Medulla oblongata (tissue), 1 donor: ENCODE measurements around the gene ADAMTS17.
A peak's percentile ranks its signal among the peaks of the same experiment; 100 is the strongest.

Source experiments
- DNase-seq: peaks from one replicate; pipeline ENCODE4 v3.0.0-alpha.2; 2015; ENCODE audit errors: extremely low spot score

The ADAMTS17 gene

DNA sequence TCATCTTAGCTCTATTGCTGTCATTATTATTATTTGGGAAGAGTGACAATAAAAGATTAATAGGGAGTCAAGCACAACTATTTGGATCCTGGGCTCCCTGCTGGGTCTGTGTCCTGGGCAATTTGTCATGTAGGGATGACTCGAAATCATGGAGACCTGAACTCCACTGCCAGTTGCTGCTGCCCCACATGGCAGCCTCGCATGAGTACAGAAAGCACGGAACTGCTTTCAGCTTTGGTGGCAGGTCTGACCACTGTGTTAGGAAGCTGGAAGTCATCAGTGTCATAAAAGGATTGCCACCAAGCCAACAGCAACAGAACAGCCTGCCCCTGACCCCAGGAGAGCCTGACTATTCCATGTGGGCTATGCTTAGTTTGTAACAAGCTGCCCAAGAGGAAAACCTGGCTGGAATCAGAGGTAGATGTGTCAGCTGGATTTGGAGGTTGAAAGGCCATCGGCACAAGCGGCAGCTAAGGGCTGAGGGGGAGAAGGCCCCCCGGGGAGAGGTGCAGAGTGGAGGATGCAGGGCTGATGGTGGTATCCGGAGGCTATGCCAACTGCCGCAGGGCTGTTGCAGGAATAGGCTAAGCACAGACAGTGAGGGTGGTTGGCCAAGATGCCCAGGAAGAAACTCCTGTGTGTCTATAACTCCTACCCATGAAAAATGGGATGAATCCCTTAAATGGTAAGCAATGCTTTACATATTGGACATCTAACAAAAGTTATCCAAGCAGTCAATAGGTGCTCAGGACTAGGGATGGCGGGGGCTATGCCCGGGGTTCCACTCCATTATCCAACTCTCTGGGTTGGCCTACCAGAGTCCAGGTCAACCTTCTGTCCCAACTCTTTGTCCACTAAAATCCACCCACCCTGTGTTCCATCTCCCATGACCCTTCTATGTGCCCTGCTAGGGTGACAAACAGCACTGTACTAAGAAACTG, 291.6 kb downstream of the ADAMTS17 start:
- DNase-seq = no peak

DNA sequence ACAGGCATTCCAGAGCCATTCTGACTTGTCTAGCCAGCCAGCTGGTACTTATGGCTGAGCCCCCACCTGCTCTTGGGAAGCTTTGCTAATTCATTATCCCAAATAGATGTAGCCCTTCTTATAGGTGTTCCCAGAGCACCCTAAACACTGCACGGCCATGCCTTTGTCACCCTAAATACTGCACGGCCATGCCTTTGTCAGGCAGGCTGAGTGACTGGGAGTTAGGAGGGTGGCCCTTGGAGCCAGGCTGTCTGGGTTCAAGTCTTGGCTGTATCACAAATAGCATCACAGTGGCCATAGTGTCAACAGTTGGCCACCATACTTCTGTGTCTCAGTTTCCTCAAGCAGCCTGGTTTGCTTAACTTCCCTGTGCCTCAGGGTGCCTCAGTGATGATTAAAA, 292.3 kb downstream of the ADAMTS17 start:
- no peak for DNase-seq

DNA sequence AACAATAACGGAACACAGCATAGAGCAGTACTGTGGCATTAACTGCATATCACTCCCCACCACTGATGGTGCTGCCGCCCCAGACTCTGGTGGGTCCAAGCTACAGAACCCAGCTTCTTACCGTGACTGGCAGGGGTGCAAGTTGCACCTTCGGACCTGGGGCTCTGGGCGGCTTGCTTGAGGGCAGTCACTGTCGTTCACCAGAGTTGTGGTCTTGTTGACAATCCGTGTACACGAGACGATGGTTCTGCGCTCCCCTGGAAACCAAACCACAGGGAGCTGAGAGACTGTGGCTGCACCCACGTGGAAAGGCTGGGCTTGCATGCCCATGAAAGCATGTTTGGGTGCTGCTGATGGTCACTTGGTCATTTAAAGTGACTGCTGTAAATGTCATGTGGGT, 293.0 kb downstream of the ADAMTS17 start:
- no peak for DNase-seq

DNA sequence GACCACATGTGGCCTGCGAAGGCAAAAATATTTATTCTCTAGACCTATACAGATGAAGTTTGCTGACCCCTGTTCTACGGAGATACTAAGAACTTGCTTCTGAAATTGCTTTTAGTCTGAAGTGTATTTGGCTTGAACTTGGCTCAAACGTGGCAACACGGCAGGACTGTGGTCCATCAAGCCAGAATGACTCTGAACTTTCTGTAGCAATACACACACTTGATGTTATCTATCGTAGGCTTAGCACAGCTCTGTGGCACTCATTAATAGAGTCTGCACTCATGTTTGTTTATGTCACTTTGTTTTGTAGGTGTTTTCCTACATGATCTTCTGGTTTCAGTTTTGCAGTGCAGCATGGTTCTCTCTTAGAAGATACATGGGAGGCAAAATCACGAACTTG, 298.1 kb downstream of the ADAMTS17 start:
- no peak for DNase-seq

DNA sequence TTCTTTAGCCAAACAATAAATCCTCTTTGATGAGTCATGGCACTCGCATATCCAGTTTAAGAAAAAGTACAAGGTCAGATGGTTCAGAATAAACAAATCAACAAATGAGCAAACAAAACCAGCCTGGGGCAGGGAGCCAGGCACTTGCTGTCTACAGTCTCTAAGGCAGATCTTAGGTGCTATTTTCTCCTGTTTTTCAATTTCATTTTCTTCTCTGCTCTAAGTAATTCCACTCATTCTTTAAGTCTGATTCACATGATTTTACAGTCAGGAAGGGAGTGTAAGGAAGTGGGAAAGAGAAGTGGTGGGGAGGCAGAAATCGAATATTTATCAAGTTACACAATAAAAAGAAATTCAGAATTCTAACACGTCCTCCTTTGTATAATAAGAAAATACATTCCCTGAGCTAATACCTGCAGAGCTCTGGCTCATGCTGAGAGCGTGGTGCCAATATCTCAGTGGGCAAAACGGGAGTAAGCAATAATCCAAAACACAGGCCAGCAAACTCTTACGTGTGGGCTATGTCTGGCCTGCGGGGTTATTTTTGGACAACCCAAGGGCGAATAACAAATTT, 298.6 kb downstream of the ADAMTS17 start:
- DNase-seq = no peak

DNA sequence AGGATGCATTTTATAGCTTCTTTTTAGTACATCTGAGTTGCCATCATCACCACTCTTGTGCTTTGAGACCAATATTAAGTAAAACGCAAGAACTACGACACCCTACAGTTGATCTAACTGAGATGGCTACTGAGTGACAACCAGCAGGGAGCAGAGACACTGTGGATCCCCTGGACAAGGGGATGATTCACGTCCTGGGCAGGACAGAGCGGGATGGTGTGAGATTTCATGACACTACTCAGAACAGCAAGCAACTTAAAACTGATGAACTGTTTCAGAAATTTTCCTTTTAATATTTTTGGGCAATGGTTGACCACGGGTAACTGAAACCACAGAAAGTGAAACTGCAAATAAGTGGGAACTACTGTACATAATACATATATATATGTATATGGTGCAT, 299.2 kb downstream of the ADAMTS17 start:
- DNase-seq = no peak

DNA sequence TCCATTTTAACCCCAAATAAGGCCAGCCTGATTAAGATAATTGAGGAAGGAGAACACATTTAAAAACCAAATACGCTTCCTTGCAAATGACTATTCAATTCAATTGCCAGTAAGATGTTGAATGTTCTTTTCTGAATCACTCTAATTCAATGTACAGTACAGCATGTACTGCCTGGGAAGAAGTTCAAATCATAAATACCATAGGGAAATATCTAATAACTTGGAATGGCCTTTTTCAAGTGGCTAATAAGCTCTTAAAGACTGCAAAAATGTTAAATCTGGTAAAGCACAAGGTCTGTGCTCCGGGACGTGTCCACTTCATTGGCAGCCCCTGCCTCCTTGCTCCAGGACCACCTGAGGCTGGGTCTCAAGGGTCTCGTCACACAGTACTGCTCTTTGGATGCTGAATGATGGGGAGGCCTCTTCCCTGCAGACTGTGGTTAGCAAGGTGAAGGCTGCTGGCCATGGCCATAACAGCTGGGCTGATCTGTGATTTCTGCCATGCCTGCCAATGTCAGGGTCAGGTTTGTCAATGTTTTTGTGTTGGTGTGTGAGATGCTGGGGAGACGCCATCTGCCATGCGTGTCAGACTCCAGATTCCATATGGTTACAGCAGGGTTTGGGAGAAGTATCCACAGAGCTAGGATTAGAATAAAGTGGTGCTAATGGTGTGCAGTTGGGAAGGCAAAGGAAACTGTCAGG, 300.5 kb downstream of the ADAMTS17 start:
- no peak for DNase-seq

DNA sequence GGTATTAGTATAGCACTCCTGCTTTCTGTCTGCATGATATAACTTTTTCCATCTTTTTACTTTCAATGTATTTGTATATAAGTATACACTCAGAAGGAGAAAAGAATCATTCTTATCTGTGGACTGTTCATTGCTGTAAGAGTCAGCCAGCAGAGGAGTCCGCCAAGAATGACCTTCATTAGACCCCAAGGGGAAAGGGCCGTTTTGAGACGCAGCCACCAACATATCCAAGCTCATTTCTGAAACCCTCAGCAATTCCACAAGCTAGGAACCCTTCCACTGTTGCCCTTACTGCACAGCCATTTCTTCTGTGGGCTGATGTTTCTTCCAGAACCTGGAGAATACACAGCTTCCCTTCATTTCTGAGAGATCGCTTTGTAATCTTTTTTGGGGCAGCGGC, 301.8 kb downstream of the ADAMTS17 start:
- no peak for DNase-seq

DNA sequence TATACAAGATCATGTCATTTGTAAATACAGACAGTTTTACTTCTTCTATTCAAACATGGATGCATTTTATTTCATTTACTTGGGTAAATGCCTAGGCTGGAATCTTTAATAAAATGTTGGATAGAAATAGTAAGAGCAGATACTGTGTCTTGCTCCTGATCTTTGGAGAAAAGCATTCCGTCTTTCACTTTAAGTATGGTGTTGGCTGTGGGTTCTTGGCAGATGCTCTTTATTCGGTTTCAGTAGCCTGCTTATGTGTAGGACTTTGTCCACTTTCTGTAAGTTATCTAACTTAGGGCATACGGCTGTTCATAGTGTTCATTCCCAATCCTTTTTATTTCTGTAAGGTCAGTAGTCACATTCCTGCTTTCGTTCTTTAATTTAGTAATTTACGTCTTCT, 303.0 kb downstream of the ADAMTS17 start:
- DNase-seq = no peak

DNA sequence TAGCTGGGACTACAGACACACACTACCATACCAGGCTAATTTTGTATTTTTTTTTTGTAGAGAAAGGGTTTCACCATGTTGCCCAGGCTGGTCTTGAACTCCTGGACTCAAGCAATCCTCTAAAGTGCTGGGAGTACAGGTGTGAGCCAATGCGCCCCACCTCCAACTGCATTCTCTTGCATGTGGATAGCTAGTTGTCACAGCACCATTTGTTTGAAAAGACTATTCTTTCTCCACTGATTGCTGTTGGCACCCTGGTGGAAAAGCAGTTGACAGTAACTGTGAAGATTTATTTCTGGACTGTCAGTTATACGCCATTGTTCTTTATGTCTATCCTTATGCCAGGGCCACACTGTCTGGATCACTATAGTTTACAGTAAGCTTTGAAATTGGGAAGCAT, 303.9 kb downstream of the ADAMTS17 start:
- no peak for DNase-seq

DNA sequence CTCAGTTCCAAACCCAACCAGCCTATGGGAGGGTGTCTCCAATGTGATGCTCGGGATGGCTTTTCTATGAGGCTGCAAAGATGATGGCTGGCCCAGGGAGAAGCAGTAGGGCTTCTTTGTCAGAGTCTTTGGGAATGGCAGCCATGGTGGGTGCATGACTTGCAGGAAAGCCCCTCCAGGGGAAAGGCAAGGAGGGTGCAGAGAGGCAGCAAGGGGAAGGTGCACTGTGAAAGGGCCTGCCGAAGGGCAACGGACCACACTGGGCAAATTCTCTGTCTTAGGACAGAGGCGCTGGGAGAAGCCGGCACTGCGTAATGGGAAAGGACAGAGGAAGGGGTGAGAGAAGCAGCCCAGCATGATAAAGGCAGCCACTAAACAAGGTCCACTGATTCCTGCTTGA, 305.8 kb downstream of the ADAMTS17 start:
- no peak for DNase-seq

DNA sequence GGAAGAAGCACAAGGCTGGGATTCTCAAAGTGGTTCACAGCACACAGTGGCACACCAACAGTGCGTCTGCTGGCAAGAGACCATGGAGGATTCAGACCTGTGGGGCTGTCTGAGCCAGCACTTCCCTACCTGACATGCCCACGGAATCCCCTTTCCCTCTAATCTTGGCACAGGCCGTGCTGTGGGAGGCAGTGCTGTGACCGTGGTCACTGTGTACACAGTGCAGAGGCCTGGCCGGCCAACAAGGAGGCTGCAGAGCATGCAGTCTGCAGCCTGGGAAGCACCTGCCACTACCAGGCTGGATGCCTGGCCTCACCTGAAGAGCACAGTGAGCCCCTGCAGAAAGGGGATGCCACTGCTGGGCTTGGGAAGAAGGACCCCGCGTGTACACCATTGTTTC, 307.6 kb downstream of the ADAMTS17 start:
- DNase-seq = no peak

DNA sequence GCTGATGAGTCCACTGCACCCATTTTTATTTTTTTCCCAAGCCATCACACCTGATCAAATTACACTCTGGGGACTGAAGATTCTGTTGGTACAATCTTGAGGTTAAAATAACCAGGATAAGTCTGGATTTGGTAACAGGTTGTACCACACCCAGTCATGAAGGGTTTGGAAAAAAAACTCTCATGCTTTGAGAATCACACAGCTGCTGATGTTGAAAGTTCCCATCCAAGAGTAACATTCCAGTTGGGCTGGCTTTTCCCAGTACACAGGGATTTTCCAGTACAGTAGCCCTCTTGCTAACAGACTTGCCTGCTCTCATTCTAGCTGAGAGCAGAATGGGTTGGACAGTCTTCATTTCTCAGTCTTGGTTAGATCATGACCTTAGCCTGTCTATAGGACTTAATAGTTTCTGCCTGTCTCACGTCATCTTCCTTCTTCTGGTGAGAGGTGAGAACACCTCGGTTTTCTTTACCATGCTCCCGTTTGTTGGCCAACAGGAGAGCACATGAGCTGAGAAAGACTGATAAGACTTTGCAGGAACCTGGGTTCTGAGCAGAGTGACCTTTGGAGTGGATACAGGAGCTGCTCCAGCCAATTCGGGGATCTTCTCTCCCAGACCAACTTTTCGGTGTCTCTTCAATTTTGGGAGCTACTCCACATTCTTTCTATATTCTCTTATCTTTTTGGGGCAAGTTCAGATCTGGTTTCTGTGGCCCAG, 308.5 kb downstream of the ADAMTS17 start:
- DNase-seq = no peak

DNA sequence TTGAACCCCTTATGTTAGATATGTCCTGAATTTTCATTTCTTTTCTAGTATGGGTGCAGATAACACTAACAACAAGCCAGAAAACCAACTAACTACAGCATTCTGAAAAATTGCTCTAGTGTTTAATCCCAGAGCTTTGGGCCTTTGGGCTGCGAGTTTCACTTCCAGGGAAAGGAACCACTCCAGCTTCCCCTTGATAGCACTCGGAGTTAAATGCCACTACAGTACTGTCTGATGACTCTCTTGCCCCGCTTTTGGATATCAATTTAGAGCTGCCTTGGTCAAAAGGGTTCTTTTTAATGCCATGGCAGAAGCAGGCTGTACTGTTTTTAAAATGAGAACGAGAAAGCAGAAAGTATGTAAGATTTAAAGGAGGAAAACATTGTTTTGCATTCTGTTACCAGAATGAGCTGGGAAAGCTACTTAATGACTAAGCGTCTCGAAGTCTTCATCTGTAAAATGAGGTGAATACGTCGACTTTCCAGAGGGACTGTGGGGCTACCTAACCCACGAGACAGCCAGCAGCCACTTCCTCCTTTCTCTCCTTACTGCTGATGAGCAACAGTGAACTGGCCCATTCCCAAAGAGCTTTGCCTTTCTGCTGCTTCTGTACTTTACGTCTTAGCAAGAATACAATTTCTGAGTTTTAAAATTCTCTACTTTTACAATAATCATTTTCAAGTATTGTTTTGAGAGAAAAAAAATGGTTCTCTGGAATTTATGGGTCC, 309.3 kb downstream of the ADAMTS17 start:
- peak; percentile 54 for DNase-seq

DNA sequence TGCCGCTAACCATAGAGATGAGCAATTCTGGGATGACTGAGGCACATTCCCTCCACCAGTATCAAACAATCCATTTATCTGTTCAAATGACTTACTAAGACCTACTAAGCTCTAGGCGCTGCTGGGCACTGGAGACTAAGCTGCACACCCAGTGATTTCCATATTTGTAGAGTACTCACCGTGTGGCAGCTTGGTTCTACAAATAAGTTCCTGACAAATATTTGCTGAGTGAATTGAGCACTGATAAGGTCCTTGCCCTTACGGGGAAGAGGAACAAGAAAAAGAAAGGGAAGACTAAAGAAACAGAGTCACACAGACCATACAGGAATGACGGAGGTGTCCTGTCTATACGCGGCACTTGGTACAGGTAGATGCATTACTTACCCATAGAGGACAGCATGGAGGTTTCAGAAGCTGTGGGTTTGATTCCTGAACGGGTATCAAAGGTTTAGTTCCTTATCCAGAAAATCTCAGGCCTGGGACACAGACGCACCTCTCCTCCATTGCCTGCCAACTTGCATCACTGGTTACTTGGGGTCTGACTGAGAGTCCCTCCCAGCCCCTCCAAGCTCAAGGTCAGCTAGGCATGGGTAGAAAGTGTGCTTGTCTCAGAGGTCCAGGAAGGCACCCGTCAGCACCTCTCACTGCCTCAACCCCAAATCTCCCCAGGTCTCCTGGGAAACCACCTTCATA, 310.0 kb downstream of the ADAMTS17 start:
- DNase-seq = no peak

DNA sequence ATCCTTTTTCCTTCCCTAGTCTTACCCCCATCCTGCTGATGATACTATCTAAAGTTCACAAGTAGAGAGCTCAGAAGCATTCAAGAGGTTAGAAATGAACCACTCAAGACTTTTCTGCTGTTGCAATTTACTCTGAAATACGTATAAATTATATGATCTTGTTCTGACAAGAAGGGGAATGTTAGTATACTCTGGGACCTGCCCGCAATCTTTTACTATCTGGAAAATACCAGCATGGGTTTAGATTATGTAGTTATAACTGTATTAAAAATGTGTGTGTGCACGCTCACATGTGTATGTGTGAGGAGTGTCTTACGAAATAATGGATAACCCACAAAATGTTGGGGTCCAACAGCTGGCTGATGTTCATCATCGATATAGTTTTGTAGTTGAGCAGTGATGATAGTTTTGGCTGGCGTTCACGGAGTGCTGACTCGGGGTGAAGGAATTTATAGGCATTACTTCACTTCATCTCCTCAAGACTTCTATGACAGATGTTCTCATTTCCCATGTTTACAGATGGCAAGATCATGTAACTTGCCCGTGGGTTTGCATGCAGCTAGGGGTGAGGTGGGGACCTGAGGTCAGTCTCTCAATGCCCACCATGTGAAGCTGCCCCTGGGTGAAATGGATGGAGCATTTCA, 311.1 kb downstream of the ADAMTS17 start:
- no peak for DNase-seq

DNA sequence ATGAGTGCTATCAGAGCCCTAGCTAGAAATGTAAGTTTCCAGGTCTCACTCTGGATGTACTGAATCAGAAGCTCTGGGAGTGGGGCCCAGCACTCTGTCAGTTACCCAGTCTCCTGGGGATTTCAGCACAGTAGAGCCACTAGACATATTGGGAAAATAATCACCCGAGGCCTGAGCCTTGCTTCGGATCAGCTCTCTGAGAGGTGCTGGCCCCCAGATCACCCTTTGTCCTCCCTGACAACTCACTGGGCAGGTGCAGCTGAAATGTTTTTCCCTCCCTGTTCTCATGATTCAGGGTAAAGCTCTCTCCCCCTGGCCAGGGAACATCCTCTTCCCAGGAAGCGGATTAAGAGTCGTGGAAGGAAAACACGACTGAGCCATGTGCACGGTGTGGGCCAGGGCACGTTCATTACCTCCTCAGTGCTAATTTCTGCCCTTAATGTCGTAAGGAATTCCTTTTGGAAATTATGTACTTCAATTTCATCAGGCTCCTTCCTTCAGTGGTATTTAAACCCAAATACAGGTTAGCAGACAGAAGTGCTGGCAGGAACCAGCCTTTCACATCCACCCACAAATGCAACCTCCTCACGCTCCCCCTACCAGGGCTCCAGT, 311.8 kb downstream of the ADAMTS17 start:
- DNase-seq = no peak

DNA sequence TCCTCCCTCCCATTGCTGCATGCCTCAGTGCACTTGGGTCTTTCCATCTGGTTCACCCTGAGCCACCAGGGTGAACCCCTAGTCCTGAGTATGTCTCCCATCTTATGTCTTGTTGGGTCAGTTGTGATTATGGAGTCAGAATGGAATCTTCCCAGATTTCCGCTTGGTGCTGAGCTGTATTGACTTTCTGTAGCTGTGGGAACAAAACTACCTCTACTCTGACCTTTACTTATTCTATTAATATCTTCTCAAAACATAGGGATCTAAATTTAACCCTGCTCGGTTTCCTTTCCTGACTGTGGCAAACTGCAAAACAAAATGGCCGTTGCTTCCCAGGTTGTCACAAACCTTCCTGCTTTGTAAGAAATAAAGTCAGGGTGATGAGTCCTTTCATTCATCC, 312.7 kb downstream of the ADAMTS17 start:
- no peak for DNase-seq

DNA sequence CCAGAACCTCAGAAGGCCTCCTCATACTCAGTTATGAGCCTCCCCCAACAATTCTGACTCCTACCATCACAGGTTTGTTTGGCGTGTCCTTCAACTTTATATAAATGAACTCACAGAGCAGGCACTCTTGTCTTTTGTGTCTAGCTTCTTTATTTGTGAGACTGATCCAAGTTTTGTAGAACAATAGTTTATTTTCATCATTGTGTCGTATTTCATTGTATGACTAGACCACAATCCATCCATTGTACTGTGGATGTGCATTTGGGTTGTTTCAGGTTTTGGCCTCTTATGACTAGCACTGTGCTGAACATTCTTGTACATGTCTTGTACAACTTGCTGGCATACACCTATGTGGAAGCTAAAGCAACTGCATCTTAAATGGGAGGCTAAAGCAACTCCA, 315.7 kb downstream of the ADAMTS17 start:
- DNase-seq = peak; percentile 65

DNA sequence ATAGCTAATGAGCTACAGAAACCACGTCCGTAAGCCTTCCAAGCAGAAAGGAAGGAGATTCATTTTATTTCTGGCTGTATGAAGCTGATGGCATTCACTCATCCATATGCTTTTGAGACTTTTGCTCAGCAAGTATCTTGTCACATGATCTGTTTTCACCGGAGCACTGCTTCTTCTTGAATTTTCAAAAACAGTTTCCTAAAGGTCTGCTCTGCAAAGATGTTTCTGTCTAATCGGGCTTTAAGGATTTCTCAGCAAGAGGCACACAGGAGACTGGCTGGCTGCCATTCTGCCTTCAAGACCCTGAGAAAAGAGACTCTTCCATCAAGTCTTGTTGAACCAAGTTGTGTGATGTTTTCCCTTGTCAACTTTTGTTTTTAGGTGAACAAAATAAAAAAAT, 319.0 kb downstream of the ADAMTS17 start:
- peak; percentile 29 for DNase-seq
